Measurements from ENCODE around the gene TIMP3.
"Not testable (repeated sequence)": the region's sequence is repeated elsewhere in the genome, so short reads cannot be mapped to it uniquely, and the experiment has no call there.

Gene TIMP3

GRCh38 chr22:32858121-32858703, 56.7 kb downstream of the TIMP3 start:
- FAIRE-seq, result no peak

- FAIRE-seq, result no peak
Observed at GRCh38 chr22:32858957-32859356, 57.5 kb downstream of the TIMP3 start.

GRCh38 chr22:32859743-32860142, 58.2 kb downstream of the TIMP3 start:
- no peak for FAIRE-seq

- no peak for FAIRE-seq
Observed at GRCh38 chr22:32861330-32861729, 59.8 kb downstream of the TIMP3 start.

- no peak for FAIRE-seq
Observed at GRCh38 chr22:32862083-32862482, 60.6 kb downstream of the TIMP3 start.

- FAIRE-seq, result no peak
Observed at GRCh38 chr22:32862936-32863661, 61.6 kb downstream of the TIMP3 start.

GRCh38 chr22:32864041-32864440, 62.5 kb downstream of the TIMP3 start:
- FAIRE-seq, result no peak

- FAIRE-seq, result no peak
Observed at GRCh38 chr22:32864596-32864995, 63.1 kb downstream of the TIMP3 start.

GRCh38 chr22:32866953-32867352, 65.4 kb downstream of the TIMP3 start:
- no peak for FAIRE-seq

GRCh38 chr22:32868946-32869345, 67.4 kb downstream of the TIMP3 start:
- FAIRE-seq, result no peak

GRCh38 chr22:32870474-32870873, 69.0 kb downstream of the TIMP3 start:
- FAIRE-seq, result no peak

- not testable (repeated sequence) for FAIRE-seq
Observed at GRCh38 chr22:32873604-32874003, 72.1 kb downstream of the TIMP3 start.

GRCh38 chr22:32874385-32874784, 72.9 kb downstream of the TIMP3 start:
- FAIRE-seq, result no peak

- FAIRE-seq, result no peak
Observed at GRCh38 chr22:32874976-32875375, 73.5 kb downstream of the TIMP3 start.

GRCh38 chr22:32876516-32876915, 75.0 kb downstream of the TIMP3 start:
- FAIRE-seq, result no peak

- no peak for FAIRE-seq
Observed at GRCh38 chr22:32877196-32877595, 75.7 kb downstream of the TIMP3 start.

- no peak for FAIRE-seq
Observed at GRCh38 chr22:32879550-32879949, 78.0 kb downstream of the TIMP3 start.

- no peak for FAIRE-seq
Observed at GRCh38 chr22:32880061-32880460, 78.6 kb downstream of the TIMP3 start.

- no peak for FAIRE-seq
Observed at GRCh38 chr22:32880505-32880892, 79.0 kb downstream of the TIMP3 start.

GRCh38 chr22:32880893-32881596, 79.5 kb downstream of the TIMP3 start:
- no peak for FAIRE-seq

- FAIRE-seq, result no peak
Observed at GRCh38 chr22:32882360-32882755, 80.9 kb downstream of the TIMP3 start.

- FAIRE-seq, result no peak
Observed at GRCh38 chr22:32882774-32883530, 81.4 kb downstream of the TIMP3 start.

- no peak for FAIRE-seq
Observed at GRCh38 chr22:32887324-32887980, 85.9 kb downstream of the TIMP3 start.
